Neural crest cell (in vitro differentiated cells): Measurements from ENCODE around the gene STOM. TPM values are rescaled to one million over a fixed set of nuclear protein-coding genes. Genes with fewer than 3 reads are reported as not detected.

ENCODE experiments used
- DNase-seq: peaks from one replicate; pipeline ENCODE4 v3.0.0; 2021; ENCODE audit warnings: low read depth, mixed read lengths, low spot score
- H3K27ac Mint-ChIP-seq: one replicate; pipeline ENCODE4 v1.8.0; 2021; ENCODE audit warnings: mild to moderate bottlenecking, mixed read lengths; ENCODE audit not compliant: unreplicated experiment
- H3K27me3 Mint-ChIP-seq: 2 replicates; pipeline ENCODE4 v1.8.0; 2021; ENCODE audit warnings: low read depth, mild to moderate bottlenecking, mixed read lengths
- H3K36me3 Mint-ChIP-seq: 2 replicates; pipeline ENCODE4 v1.8.0; 2021; ENCODE audit warnings: low read depth, mild to moderate bottlenecking, mixed read lengths
- H3K4me1 Mint-ChIP-seq: 2 replicates; pipeline ENCODE4 v1.8.0; 2021; ENCODE audit warnings: mixed read lengths
- H3K4me3 Mint-ChIP-seq: one replicate; pipeline ENCODE4 v1.8.0; 2021; ENCODE audit warnings: mild to moderate bottlenecking, mixed read lengths
- H3K9me3 Mint-ChIP-seq: 2 replicates; pipeline ENCODE4 v1.8.0; 2021; ENCODE audit warnings: mixed read lengths
- total RNA-seq: library from RNA; stranded (reverse); gene quantifications from 2 replicates; pipeline ENCODE4 v1.2.1, GENCODE V29; 2021
- TF ChIP-seq, protein P1 (sequence below): fragments of 200-600 bp; sonication (generic); conservative IDR thresholded peaks from 2 replicates; pipeline ENCODE4 v1.5.0; 2021; ENCODE audit warnings: antibody characterized with exemption, mild to moderate bottlenecking

STOM gene
- total RNA-seq, 1 donor from 2014 or later = 8.9 TPM

DNA sequence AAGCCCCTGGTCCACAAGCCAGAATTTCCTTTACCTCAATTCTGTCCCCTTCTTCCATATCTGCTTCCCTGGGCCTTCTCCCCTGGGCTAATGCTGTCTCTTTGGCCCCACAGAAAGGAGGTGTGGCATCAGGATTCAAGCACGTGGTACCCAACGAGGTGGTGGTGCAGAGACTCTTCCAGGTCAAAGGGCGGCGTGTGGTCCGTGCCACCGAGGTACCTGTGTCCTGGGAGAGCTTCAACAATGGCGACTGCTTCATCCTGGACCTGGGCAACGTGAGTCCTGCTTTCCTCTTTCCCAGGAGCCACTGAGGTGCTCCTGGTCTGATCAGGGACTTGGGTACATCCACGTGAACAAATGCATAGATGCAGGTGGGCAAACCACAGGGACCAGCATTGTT, 59.5 kb downstream of the STOM start:
- no peak for DNase-seq
- no peak overlapping the region for H3K27ac Mint-ChIP-seq
- no peaks in the 10 kb centered on the region for H3K4me1 Mint-ChIP-seq
- TF ChIP-seq, protein P1, sequence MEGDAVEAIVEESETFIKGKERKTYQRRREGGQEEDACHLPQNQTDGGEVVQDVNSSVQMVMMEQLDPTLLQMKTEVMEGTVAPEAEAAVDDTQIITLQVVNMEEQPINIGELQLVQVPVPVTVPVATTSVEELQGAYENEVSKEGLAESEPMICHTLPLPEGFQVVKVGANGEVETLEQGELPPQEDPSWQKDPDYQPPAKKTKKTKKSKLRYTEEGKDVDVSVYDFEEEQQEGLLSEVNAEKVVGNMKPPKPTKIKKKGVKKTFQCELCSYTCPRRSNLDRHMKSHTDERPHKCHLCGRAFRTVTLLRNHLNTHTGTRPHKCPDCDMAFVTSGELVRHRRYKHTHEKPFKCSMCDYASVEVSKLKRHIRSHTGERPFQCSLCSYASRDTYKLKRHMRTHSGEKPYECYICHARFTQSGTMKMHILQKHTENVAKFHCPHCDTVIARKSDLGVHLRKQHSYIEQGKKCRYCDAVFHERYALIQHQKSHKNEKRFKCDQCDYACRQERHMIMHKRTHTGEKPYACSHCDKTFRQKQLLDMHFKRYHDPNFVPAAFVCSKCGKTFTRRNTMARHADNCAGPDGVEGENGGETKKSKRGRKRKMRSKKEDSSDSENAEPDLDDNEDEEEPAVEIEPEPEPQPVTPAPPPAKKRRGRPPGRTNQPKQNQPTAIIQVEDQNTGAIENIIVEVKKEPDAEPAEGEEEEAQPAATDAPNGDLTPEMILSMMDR = no peak
- no peak overlapping the region for H3K4me3 Mint-ChIP-seq
- H3K9me3 Mint-ChIP-seq = no peaks in the 10 kb centered on the region
- no peaks in the 10 kb centered on the region for H3K27me3 Mint-ChIP-seq
- H3K36me3 Mint-ChIP-seq = peaks cover 3% of the 10 kb centered on the region

DNA sequence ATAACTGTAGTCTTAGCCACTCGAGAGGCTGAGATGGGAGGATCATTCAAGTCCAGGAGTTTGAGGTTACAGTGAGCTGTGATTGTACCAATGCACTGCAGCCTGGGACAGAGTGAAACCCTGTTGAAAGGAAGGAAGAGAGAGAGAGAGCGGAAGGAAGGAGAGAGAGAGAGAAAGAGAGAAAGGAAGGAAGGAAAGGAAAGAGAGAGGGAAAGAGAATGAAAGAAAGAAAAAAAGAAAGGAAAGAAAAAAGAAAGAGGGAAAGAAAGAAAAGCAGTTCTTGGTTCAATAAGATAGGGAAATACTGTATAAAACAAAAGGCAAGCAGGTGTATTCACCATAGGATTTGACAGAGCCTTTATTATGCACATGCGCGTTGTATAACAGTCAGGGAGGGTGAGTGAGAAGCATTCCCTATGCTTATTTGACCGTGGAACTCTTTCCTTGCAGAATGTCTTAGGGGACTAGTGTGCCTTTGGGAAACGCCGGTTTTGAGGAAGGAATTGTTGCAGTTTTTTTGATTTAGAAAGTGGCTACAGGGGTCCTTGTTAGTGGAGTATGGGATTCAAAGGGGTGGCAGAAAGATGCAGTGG, 60.1 kb downstream of the STOM start:
- Mint-ChIP-seq H3K27me3 (no peaks in the 10 kb centered on the region), H3K36me3 (peaks cover 3% of the 10 kb centered on the region), H3K27ac (peak overlapping the region; percentile 6), H3K9me3 (no peaks in the 10 kb centered on the region), H3K4me3 (no peak overlapping the region), H3K4me1 (no peaks in the 10 kb centered on the region)
- no peak for DNase-seq
- TF ChIP-seq, protein P1 = no peak

DNA sequence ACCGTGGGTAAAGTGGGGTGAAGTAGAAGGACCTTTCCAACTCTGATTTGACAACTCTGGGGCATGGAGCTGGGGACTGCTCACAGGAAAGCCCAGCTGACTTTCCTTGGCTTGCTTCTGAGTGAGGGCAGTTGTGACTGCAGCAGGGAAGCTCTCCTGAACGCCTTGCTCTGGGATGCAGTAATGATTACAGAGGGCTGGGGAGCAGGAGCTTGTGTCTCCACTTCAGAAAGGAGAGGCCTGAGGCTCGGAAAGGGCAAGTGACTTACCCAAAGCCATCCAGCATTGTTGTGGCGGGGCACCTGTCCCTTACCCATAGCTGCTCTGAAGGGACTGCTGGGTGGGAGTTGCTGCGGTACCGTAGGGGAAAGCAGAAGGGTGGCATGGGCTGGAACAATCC, 60.9 kb downstream of the STOM start:
- Mint-ChIP-seq H3K27ac (peak overlapping the region; percentile 79), H3K4me3 (no peak overlapping the region)
- TF ChIP-seq, protein P1 = no peak

DNA sequence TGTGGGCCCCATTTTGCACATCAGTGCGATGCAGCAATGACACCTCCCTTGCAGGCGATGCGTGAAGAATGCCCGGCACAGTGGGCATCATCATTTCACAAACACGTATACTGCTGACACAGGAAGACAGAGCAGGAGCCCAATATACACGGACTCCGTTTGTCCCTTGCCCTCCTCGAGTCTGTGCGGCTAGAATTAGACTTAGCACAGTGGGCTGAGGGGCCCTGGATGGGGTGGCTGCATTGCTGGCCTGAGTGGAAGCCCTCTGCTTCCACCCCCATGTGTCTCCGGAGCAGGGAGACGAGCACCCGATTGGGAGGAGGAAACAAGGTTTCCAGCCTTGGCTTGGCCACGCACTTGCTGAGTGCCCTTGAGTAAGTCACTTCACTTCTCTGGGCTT, 61.3 kb downstream of the STOM start:
- H3K36me3 Mint-ChIP-seq = peaks cover 3% of the 10 kb centered on the region
- H3K4me3 Mint-ChIP-seq = no peak overlapping the region
- H3K27ac Mint-ChIP-seq = no peak overlapping the region
- H3K9me3 Mint-ChIP-seq = no peaks in the 10 kb centered on the region
- no peak for DNase-seq
- TF ChIP-seq, protein P1 = no peak
- H3K4me1 Mint-ChIP-seq = no peaks in the 10 kb centered on the region
- H3K27me3 Mint-ChIP-seq = no peaks in the 10 kb centered on the region

More for the DNA sequence above, 60.9 kb downstream of the STOM start:
- no peaks in the 10 kb centered on the region for H3K27me3 Mint-ChIP-seq
- no peak for DNase-seq
- H3K36me3 Mint-ChIP-seq = peaks cover 3% of the 10 kb centered on the region
- no peaks in the 10 kb centered on the region for H3K4me1 Mint-ChIP-seq
- no peaks in the 10 kb centered on the region for H3K9me3 Mint-ChIP-seq

DNA sequence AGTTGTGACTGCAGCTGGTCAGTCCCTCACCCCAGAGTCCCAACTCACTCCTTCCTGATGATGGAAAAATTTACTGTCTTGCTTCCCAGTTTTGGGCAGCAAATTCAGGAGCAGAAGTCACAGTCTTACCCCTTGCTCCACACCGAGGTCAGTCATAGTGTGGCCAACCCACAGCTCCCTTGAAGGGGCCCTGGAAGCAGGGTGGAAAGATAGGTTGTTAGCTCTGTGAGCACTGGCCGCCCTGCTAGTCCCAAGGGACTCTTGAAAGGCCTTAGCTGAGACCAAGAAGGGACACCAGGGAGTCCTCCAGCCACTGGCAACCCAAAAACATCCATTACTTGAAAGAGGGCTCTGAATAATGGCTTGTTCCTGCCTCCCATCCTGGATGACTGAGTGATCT, 62.1 kb downstream of the STOM start:
- Mint-ChIP-seq H3K4me1 (no peaks in the 10 kb centered on the region), H3K4me3 (no peak overlapping the region), H3K27ac (no peak overlapping the region), H3K36me3 (peaks cover 3% of the 10 kb centered on the region), H3K27me3 (no peaks in the 10 kb centered on the region), H3K9me3 (no peaks in the 10 kb centered on the region)
- DNase-seq = no peak
- TF ChIP-seq, protein P1 = no peak
